Fibroblast of lung (primary cell): ENCODE data around the gene PHC2. TPM values are rescaled to one million over a fixed set of nuclear protein-coding genes. Genes with fewer than 3 reads are reported as not detected.

Source experiments
- DNase-seq, 2 donors: peaks; one replicate each; pipeline versions ENCODE4 v3.0.0 to v3.0.0-alpha.2; 2010; ENCODE audit warnings: low read depth in 2 of 2
- H2AFZ ChIP-seq: 2 replicates; pipeline ENCODE4 v1.5.1; 2012; ENCODE audit warnings: low read length, control low read depth, inconsistent platforms
- H3K27ac ChIP-seq: 2 replicates; pipeline ENCODE4 v1.5.1; 2011; ENCODE audit warnings: low read length, control low read depth; ENCODE audit not compliant: insufficient read depth
- H3K27me3 ChIP-seq: 2 replicates; pipeline ENCODE4 v1.5.1; 2011; ENCODE audit warnings: mild to moderate bottlenecking, low read length; ENCODE audit not compliant: control insufficient read depth, insufficient read depth
- H3K36me3 ChIP-seq: 2 replicates; pipeline ENCODE4 v1.5.1; 2011; ENCODE audit warnings: low read length; ENCODE audit not compliant: control insufficient read depth, insufficient read depth
- H3K4me1 ChIP-seq: 2 replicates; pipeline ENCODE4 v1.5.1; 2011; ENCODE audit warnings: low read length; ENCODE audit not compliant: control insufficient read depth, insufficient read depth; ENCODE audit errors: extremely low read depth
- H3K4me2 ChIP-seq: 2 replicates; pipeline ENCODE4 v1.5.1; 2011; ENCODE audit warnings: low read length, control low read depth; ENCODE audit not compliant: insufficient read depth; ENCODE audit errors: extremely low read depth
- H3K4me3 ChIP-seq, 4 experiments: fragments of 200-600 bp in 1 of 4; sonication (generic) in 1 of 4; replicated peaks in 1 of 4; 2 replicates each; pipeline ENCODE4 v1.5.1; 2011 to 2016; ENCODE audit warnings: low read length in 4 of 4, low read depth in 3 of 4, mild to moderate bottlenecking in 3 of 4, control low read depth in 2 of 4, inconsistent platforms in 1 of 4, mixed read lengths in 1 of 4; ENCODE audit not compliant: insufficient read depth in 1 of 4; ENCODE audit errors: control extremely low read depth in 1 of 4
- H3K79me2 ChIP-seq: 2 replicates; pipeline ENCODE4 v1.5.1; 2012; ENCODE audit warnings: mild to moderate bottlenecking, low read length, inconsistent platforms; ENCODE audit not compliant: control insufficient read depth, insufficient read depth
- H3K9ac ChIP-seq: 2 replicates; pipeline ENCODE4 v1.5.1; 2011; ENCODE audit warnings: mild to moderate bottlenecking, low read length, control low read depth; ENCODE audit not compliant: insufficient read depth
- H3K9me3 ChIP-seq: 2 replicates; pipeline ENCODE4 v1.5.1; 2012; ENCODE audit warnings: low read depth, low read length; ENCODE audit not compliant: control insufficient read depth, insufficient read depth
- H4K20me1 ChIP-seq: 2 replicates; pipeline ENCODE4 v1.5.1; 2011; ENCODE audit warnings: low read length; ENCODE audit not compliant: control insufficient read depth, insufficient read depth; ENCODE audit errors: extremely low read depth
- EZH2 ChIP-seq: IDR thresholded peaks from 2 replicates; pipeline ENCODE4 v1.5.1; 2012; ENCODE audit warnings: low read length, control low read depth, mild to moderate bottlenecking; ENCODE audit errors: missing control alignments
- polyA plus RNA-seq, 2 donors: library from polyadenylated mRNA; depleted of rRNA in 1 of 2; stranded (reverse) in 1 of 2; unstranded in 1 of 2; fragments of >200 nt; gene quantifications; 2 replicates each; pipeline ENCODE4 v1.2.1, GENCODE V29; 2011 to 2012; ENCODE audit warnings: missing spikeins in 1 of 2
- total RNA-seq: library from RNA; depleted of rRNA; stranded (reverse); fragments of >200 nt; gene quantifications from 2 replicates; pipeline ENCODE4 v1.2.1, GENCODE V29; 2014
- TF ChIP-seq, protein P1 (sequence below), 2 donors: IDR thresholded peaks in 1 of 2; conservative IDR thresholded peaks in 1 of 2; 1 replicate in 1 of 2; 2 replicates in 1 of 2; pipeline ENCODE4 v1.5.1; 2011 to 2012; ENCODE audit warnings: low read length in 2 of 2, control low read depth in 1 of 2, inconsistent platforms in 1 of 2, low read depth in 1 of 2, mild to moderate bottlenecking in 1 of 2

Gene PHC2
- total and polyA plus RNA-seq, 2 donors (not counting 1 experiment from before 2014, with no cell fraction given), result 62.6 to 75.8 TPM

DNA sequence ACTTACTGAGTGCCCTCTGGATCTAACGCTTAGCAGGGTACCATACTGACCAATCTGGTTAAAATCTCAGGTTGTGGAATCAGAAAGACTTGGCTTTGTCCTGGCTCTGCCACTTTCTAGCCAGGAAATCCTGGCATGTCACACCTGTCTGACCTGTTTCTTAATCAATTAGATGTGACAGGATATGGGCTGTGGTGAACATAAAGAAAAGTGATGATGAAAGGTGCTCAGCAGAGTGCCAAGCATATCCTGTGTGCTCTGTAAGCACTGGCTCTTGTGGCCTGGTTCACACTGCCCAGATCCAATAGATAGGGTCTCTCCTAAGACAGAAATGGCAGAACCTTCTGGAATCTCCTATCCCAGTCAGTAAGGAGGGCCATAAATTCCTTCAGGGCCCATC lies 53.9 kb downstream of the PHC2 start:
- H3K36me3 ChIP-seq, result peaks cover 3% of the 10 kb centered on the region
- no peaks in the 10 kb centered on the region for H3K79me2 ChIP-seq
- no peaks in the 10 kb centered on the region for H4K20me1 ChIP-seq
- H3K4me1 ChIP-seq, result peaks cover 13% of the 10 kb centered on the region
- DNase-seq, result no peak
- no peak overlapping the region for H2AFZ ChIP-seq
- H3K9me3 ChIP-seq, result no peaks in the 10 kb centered on the region
- H3K4me2 ChIP-seq, result no peak overlapping the region
- H3K4me3 ChIP-seq, result no peak overlapping the region
- no peak overlapping the region for H3K27ac ChIP-seq
- H3K27me3 ChIP-seq, result no peaks in the 10 kb centered on the region
- TF ChIP-seq EZH2, result no peak
- TF ChIP-seq, protein P1, sequence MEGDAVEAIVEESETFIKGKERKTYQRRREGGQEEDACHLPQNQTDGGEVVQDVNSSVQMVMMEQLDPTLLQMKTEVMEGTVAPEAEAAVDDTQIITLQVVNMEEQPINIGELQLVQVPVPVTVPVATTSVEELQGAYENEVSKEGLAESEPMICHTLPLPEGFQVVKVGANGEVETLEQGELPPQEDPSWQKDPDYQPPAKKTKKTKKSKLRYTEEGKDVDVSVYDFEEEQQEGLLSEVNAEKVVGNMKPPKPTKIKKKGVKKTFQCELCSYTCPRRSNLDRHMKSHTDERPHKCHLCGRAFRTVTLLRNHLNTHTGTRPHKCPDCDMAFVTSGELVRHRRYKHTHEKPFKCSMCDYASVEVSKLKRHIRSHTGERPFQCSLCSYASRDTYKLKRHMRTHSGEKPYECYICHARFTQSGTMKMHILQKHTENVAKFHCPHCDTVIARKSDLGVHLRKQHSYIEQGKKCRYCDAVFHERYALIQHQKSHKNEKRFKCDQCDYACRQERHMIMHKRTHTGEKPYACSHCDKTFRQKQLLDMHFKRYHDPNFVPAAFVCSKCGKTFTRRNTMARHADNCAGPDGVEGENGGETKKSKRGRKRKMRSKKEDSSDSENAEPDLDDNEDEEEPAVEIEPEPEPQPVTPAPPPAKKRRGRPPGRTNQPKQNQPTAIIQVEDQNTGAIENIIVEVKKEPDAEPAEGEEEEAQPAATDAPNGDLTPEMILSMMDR (conservative IDR thresholded peaks at IDR 0.05 in 1 of 2, IDR thresholded peaks at IDR 0.05 in 1 of 2; ENCODE audit: low read depth in 1 of 2, low read length in 2 of 2), result no peak
- no peak overlapping the region for H3K9ac ChIP-seq

DNA sequence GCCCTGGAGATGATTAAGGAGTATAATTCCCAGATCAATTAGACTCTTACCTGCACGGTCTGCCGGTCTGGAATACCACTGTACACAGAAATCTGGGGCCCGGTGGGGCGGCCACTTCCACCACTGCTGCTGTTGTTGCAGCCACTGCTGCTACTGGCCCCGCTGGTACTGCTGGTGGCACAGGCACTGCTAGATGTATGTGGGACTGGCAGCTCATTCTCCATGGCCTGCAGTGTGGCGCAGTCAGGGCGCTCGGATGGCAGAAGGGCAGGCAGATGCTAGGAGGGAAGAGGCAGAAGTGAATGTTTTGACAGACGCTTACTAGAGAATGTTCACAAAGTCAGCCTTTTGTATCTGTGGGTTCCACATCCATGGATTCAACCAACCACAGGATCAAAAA lies 55.6 kb downstream of the PHC2 start:
- Histone ChIP-seq H3K4me3 (no peak overlapping the region), H3K27ac (no peak overlapping the region)
- TF ChIP-seq EZH2, result no peak
- TF ChIP-seq, protein P1 (conservative IDR thresholded peaks at IDR 0.05 in 1 of 2, IDR thresholded peaks at IDR 0.05 in 1 of 2; ENCODE audit: low read depth in 1 of 2, low read length in 2 of 2), result no peak

DNA sequence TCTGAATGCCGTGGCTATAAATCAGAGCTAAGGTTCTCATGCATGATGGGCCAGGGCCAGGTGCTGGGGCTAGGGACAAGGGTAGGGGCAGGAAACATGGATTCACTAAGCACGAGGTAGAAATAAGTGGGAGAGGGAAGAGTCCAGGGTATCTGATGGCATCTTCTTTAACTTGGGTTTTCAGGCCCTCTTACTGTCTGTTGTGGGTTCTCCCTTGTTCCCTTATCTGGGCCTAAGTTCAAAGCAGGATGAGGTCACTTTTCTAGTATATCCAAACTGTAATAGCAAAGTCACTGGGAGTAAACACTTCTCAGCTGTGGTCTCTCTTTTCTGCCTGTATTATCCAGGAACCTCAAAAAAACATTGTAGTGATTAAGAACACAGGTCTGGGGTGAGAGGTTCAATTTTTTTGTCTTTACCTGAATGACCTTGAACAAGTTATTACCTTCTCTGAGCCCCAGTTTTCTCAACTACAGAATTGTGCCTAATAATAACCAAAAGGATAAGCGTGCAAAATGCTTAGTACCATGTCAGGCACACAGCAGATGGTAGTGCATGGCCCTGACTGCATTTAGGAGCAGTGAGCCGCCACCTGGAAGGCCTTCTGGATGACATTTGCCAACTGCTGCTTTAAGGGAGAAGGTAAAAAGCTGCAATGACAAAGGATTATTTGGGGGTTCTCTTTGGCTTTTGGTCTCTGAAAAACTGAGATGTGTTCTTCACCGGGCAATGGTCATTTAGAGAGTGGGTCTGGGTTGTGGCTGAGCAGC lies 56.4 kb downstream of the PHC2 start:
- H2AFZ ChIP-seq, result no peak overlapping the region
- peak overlapping the region; percentile 31 for H3K27ac ChIP-seq
- H3K4me3 ChIP-seq, result no peak overlapping the region
- DNase-seq, result peak; percentile 63 to 87
- no peaks in the 10 kb centered on the region for H3K79me2 ChIP-seq
- peak overlapping the region; percentile 52 for H3K4me2 ChIP-seq
- TF ChIP-seq, protein P1 (conservative IDR thresholded peaks at IDR 0.05 in 1 of 2, IDR thresholded peaks at IDR 0.05 in 1 of 2; ENCODE audit: low read depth in 1 of 2, low read length in 2 of 2), result no peak
- no peak for TF ChIP-seq EZH2
- no peaks in the 10 kb centered on the region for H3K9me3 ChIP-seq
- no peaks in the 10 kb centered on the region for H4K20me1 ChIP-seq
- H3K4me1 ChIP-seq, result peaks cover 17% of the 10 kb centered on the region
- no peak overlapping the region for H3K9ac ChIP-seq
- no peaks in the 10 kb centered on the region for H3K27me3 ChIP-seq
- H3K36me3 ChIP-seq, result peaks cover 8% of the 10 kb centered on the region

More for the DNA sequence above, 55.6 kb downstream of the PHC2 start:
- no peak overlapping the region for H3K4me2 ChIP-seq
- peaks cover 8% of the 10 kb centered on the region for H3K36me3 ChIP-seq
- no peak overlapping the region for H2AFZ ChIP-seq
- no peak for DNase-seq
- no peaks in the 10 kb centered on the region for H3K27me3 ChIP-seq
- no peaks in the 10 kb centered on the region for H3K9me3 ChIP-seq
- no peak overlapping the region for H3K9ac ChIP-seq
- no peaks in the 10 kb centered on the region for H3K79me2 ChIP-seq
- H3K4me1 ChIP-seq, result peaks cover 17% of the 10 kb centered on the region
- no peaks in the 10 kb centered on the region for H4K20me1 ChIP-seq
